ENCODE results near the gene MTPN.
A peak's percentile ranks its signal among the peaks of the same experiment; 100 is the strongest.

Gene MTPN

DNA sequence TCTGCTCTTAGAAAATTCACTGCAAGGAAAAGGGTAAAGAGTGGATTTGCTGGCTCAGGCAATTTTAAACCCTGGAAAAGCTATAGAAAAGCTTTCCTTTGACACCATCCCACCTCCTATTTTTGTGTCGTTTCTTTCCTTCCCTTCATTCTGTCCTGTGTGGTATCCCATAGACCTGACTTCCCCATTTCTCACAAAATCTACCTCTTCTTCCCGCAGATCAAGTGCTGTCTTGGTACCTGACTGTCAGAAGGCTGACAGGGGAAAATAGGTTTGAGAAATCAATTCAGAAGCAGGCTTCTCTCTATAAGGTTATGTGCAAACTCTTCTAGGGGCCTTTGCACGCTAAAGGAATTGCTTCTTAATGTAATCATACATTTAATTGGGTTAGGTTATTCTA is 98.9 kb downstream of the MTPN start:
- TF ChIP-seq CTCF (IDR thresholded peaks at IDR 0.05; ENCODE audit: unreplicated experiment in 3 of 3) = no peak
- Mint-ChIP-seq H3K9me3 (peaks cover 8% of the 10 kb centered on the region), H3K27ac (peak overlapping the region in 1 of 3 experiments; percentile 41), H3K36me3 (ENCODE audit: low read depth) (no peaks in the 10 kb centered on the region), H3K4me1 (peaks cover 16% of the 10 kb centered on the region), H3K4me3 (no peak overlapping the region), H3K27me3 (ENCODE audit: low read depth) (peaks cover 6% of the 10 kb centered on the region)

- no peak overlapping the region for H3K4me3 Mint-ChIP-seq
- no peak for TF ChIP-seq CTCF (IDR thresholded peaks at IDR 0.05; ENCODE audit: unreplicated experiment in 3 of 3)
- peak overlapping the region; percentile 18 to 41 (median 39) for H3K27ac Mint-ChIP-seq
- H3K27me3 Mint-ChIP-seq (ENCODE audit: low read depth) = peaks cover 6% of the 10 kb centered on the region
- peaks cover 8% of the 10 kb centered on the region for H3K9me3 Mint-ChIP-seq
- H3K36me3 Mint-ChIP-seq (ENCODE audit: low read depth) = no peaks in the 10 kb centered on the region
- H3K4me1 Mint-ChIP-seq = peaks cover 16% of the 10 kb centered on the region
These were observed 99.4 kb downstream of the MTPN start for GRCh38 chr7:135877805-135878204.

Measured in nephron (organoid).